ENCODE measurements around the gene DDX27. TPM values are rescaled to one million over a fixed set of nuclear protein-coding genes. Genes with fewer than 3 reads are reported as not detected.
"Not testable (repeated sequence)": the region's sequence is repeated elsewhere in the genome, so short reads cannot be mapped to it uniquely, and the experiment has no call there.

DDX27 gene
- total RNA-seq, 3 donors from 2014 or later: 28.5 to 35.1 (median 34.8) TPM

GRCh38 chr20:49187851-49188641, 31.2 kb upstream of the DDX27 start, which contains the start of gene STAU1:
Gene STAU1 (minus strand): TSS chr20:49188334. CDS start chr20:49166201, 22,133 bp downstream.
- H3K27me3 ChIP-seq: no peaks in the 10 kb centered on the region
- H3K9me3 ChIP-seq: no peaks in the 10 kb centered on the region
- peak within 1 kb of the TSS; percentile 67 to 96 (median 87) for H3K4me3 ChIP-seq
- DNase-seq (ENCODE audit: low spot score in 2 of 2): peak; percentile 92 to 94
- peaks cover 0 to 7% of the 10 kb centered on the region in 2 donors for H3K4me1 ChIP-seq
- H3K36me3 ChIP-seq: no peaks in the 10 kb centered on the region
- TF ChIP-seq POLR2AphosphoS5 (IDR thresholded peaks at IDR 0.05) (peak; percentile 11 to 63 (median 51)), POLR2A (IDR thresholded peaks at IDR 0.05) (peak; percentile 57), CTCF (IDR thresholded peaks at IDR 0.05) (no peak)
- peak within 1 kb of the TSS; percentile 92 to 96 for H3K27ac ChIP-seq
- intact Hi-C loops (cut with DNase I; ENCODE audit: low total_unique reads): no loop called here

- H3K4me3 ChIP-seq; intact Hi-C loops (cut with DNase I; ENCODE audit: low total_unique reads); H3K36me3 ChIP-seq; H3K9me3 ChIP-seq; H3K27me3 ChIP-seq; H3K4me1 ChIP-seq; DNase-seq (ENCODE audit: low spot score in 2 of 2); H3K27ac ChIP-seq: not testable (repeated sequence)
Observed at GRCh38 chr20:49192944-49193518, 26.2 kb upstream of the DDX27 start.

- no peak for TF ChIP-seq POLR2A (IDR thresholded peaks at IDR 0.05)
- no peak for TF ChIP-seq POLR2AphosphoS5 (IDR thresholded peaks at IDR 0.05)
- no peak for TF ChIP-seq CTCF (IDR thresholded peaks at IDR 0.05)
- no peaks in the 10 kb centered on the region for H3K9me3 ChIP-seq
- no peak overlapping the region for H3K27ac ChIP-seq
- intact Hi-C loops (cut with DNase I; ENCODE audit: low total_unique reads): no loop called here
- no peaks in the 10 kb centered on the region for H3K4me1 ChIP-seq
- no peak for DNase-seq (ENCODE audit: low spot score in 2 of 2)
- H3K36me3 ChIP-seq: no peaks in the 10 kb centered on the region
- H3K4me3 ChIP-seq: no peak overlapping the region
- no peaks in the 10 kb centered on the region for H3K27me3 ChIP-seq
Observed at GRCh38 chr20:49199729-49200293, 19.4 kb upstream of the DDX27 start.

- H3K27me3 ChIP-seq: no peaks in the 10 kb centered on the region
Observed at GRCh38 chr20:49203011-49203410, 16.2 kb upstream of the DDX27 start.

GRCh38 chr20:49203746-49204145, 15.5 kb upstream of the DDX27 start:
- Histone ChIP-seq H3K27me3 (no peaks in the 10 kb centered on the region), H3K4me1 (no peaks in the 10 kb centered on the region), H3K4me3 (no peak overlapping the region), H3K36me3 (no peaks in the 10 kb centered on the region), H3K27ac (no peak overlapping the region), H3K9me3 (no peaks in the 10 kb centered on the region)
- DNase-seq (ENCODE audit: low spot score in 2 of 2): peak in 1 of 2 donors; percentile 28
- intact Hi-C loops (cut with DNase I; ENCODE audit: low total_unique reads): no loop called here
- TF ChIP-seq POLR2A (IDR thresholded peaks at IDR 0.05): no peak
- no peak for TF ChIP-seq POLR2AphosphoS5 (IDR thresholded peaks at IDR 0.05)
- no peak for TF ChIP-seq CTCF (IDR thresholded peaks at IDR 0.05)

More at GRCh38 chr20:49203011-49203410, 16.2 kb upstream of the DDX27 start:
- intact Hi-C loops (cut with DNase I; ENCODE audit: low total_unique reads): no loop called here
- TF ChIP-seq CTCF (IDR thresholded peaks at IDR 0.05): no peak
- TF ChIP-seq POLR2A (IDR thresholded peaks at IDR 0.05): no peak
- no peak for TF ChIP-seq POLR2AphosphoS5 (IDR thresholded peaks at IDR 0.05)
- Histone ChIP-seq H3K9me3 (no peaks in the 10 kb centered on the region), H3K27ac (no peak overlapping the region), H3K4me3 (no peak overlapping the region), H3K36me3 (no peaks in the 10 kb centered on the region), H3K4me1 (no peaks in the 10 kb centered on the region)
- peak in 1 of 2 donors; percentile 0 for DNase-seq (ENCODE audit: low spot score in 2 of 2)

All from breast epithelium (tissue), 4 donors.